Activated CD4-positive, alpha-beta T cell treated with anti-CD3 and anti-CD28 coated beads, Interleukin-2, Interleukin-6, amounts not matched to agents 100 ng/mL and 50 ng/mL, durations not matched to agents 16 hours and 8 hours (primary cell): Measurements from ENCODE around the gene ARMC7.
A peak's percentile ranks its signal among the peaks of the same experiment; 100 is the strongest.
"Not testable (repeated sequence)": the region's sequence is repeated elsewhere in the genome, so short reads cannot be mapped to it uniquely, and the experiment has no call there.

Source experiments
- DNase-seq: peaks from one replicate; pipeline ENCODE4 v3.0.0-alpha.2; 2020

The ARMC7 gene

GRCh38 chr17:75109407-75110233 is at the start of gene ARMC7:
ARMC7 (plus strand) TSS chr17:75109969; CDS start chr17:75110289, 320 bp downstream.
- peak; percentile 95 for DNase-seq

- DNase-seq = no peak
Observed at GRCh38 chr17:75060434-75061054, 49.2 kb upstream of the ARMC7 start.

GRCh38 chr17:75061055-75061438 is 48.7 kb upstream of the ARMC7 start:
- DNase-seq = no peak

- no peak for DNase-seq
Observed at GRCh38 chr17:75061618-75062017, 48.2 kb upstream of the ARMC7 start.

- DNase-seq = no peak
Observed at GRCh38 chr17:75063201-75063600, 46.6 kb upstream of the ARMC7 start.

GRCh38 chr17:75063626-75064025 is 46.1 kb upstream of the ARMC7 start:
- DNase-seq = no peak

GRCh38 chr17:75064040-75064439 is 45.7 kb upstream of the ARMC7 start:
- DNase-seq = no peak

GRCh38 chr17:75064460-75064859 is 45.3 kb upstream of the ARMC7 start:
- no peak for DNase-seq

- DNase-seq = no peak
Observed at GRCh38 chr17:75064867-75065561, 44.8 kb upstream of the ARMC7 start.

- DNase-seq = peak; percentile 66
Observed at GRCh38 chr17:75065562-75066151, 44.1 kb upstream of the ARMC7 start.

GRCh38 chr17:75067856-75068255 is 41.9 kb upstream of the ARMC7 start:
- DNase-seq = peak; percentile 72

GRCh38 chr17:75068750-75069149 is 41.0 kb upstream of the ARMC7 start:
- DNase-seq = no peak

- no peak for DNase-seq
Observed at GRCh38 chr17:75069783-75070182, 40.0 kb upstream of the ARMC7 start.

- not testable (repeated sequence) for DNase-seq
Observed at GRCh38 chr17:75071478-75072271, 38.1 kb upstream of the ARMC7 start.

GRCh38 chr17:75072909-75073308 is 36.9 kb upstream of the ARMC7 start:
- not testable (repeated sequence) for DNase-seq

GRCh38 chr17:75073618-75074047 is 36.1 kb upstream of the ARMC7 start:
- no peak for DNase-seq

- no peak for DNase-seq
Observed at GRCh38 chr17:75074532-75074931, 35.2 kb upstream of the ARMC7 start.

GRCh38 chr17:75075597-75076336 is 34.0 kb upstream of the ARMC7 start:
- DNase-seq = no peak

- no peak for DNase-seq
Observed at GRCh38 chr17:75077072-75077495, 32.7 kb upstream of the ARMC7 start.

- DNase-seq = peak; percentile 56
Observed at GRCh38 chr17:75077496-75078283, 32.1 kb upstream of the ARMC7 start.
